HG02970 (cell line): ENCODE results near the gene TAS1R3.

Experiments used
- ATAC-seq: cut with Tn5 transposase; IDR thresholded peaks from one replicate; pipeline ENCODE4 v1.9.1; 2021; ENCODE audit warnings: mild to moderate bottlenecking, moderate library complexity, moderate number of reproducible peaks; ENCODE audit not compliant: unreplicated experiment, low FRiP score

The TAS1R3 gene

DNA sequence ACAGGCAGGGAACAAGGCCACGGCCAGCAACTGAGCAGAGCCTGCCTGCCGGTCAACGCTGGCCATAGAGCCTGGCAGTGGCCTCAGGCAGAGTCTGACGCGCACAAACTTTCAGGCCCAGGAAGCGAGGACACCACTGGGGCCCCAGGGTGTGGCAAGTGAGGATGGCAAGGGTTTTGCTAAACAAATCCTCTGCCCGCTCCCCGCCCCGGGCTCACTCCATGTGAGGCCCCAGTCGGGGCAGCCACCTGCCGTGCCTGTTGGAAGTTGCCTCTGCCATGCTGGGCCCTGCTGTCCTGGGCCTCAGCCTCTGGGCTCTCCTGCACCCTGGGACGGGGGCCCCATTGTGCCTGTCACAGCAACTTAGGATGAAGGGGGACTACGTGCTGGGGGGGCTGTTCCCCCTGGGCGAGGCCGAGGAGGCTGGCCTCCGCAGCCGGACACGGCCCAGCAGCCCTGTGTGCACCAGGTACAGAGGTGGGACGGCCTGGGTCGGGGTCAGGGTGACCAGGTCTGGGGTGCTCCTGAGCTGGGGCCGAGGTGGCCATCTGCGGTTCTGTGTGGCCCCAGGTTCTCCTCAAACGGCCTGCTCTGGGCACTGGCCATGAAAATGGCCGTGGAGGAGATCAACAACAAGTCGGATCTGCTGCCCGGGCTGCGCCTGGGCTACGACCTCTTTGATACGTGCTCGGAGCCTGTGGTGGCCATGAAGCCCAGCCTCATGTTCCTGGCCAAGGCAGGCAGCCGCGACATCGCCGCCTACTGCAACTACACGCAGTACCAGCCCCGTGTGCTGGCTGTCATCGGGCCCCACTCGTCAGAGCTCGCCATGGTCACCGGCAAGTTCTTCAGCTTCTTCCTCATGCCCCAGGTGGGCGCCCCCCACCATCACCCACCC is at the start of gene TAS1R3:
TSS of gene TAS1R3 (plus strand) at position 213 of the 898 bp plus-strand sequence. CDS start at position 279, 66 bp downstream.
- ATAC-seq = no peak

DNA sequence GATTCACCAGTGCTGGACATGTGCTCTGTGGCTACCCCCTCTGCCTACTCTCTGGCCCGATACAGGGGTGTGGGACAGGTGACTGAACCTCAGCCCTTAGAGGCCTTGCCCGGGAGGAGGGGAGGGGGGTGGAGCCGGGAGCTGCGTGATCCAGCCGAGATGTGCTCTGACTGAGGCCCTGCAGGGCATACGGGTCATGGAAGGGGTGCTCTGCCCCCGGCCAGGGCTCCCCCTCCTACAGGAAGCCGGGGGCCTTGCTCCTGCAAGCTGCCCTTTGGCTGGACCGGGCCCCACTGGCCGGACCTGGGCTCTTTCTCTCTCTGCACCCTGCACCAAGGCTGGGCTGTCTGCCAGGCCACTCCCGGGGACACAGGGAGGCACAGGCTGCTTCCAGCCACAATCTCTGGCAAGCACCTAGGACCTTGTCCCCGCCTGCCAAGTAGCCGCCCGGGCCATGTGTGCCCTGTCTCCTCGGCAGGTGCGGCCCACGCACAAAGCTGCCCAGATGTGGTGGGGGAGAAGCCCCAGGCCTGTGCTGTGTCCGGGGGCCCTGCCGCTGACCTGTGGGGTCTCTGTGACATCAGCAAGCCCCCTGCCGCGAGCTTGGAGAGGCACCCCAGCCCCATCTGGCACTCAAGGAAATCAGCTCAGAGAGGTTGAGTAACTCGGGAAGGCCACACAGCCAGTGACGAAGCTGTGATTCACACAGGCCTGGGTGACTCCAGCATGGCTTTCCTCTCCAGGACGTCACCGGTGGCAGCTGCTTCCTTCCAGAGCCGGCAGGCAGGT is 49.4 kb upstream of the TAS1R3 start:
- ATAC-seq = no peak

GRCh38 chr1:1282998-1283397 is 48.1 kb upstream of the TAS1R3 start:
- no peak for ATAC-seq

GRCh38 chr1:1283821-1284220 is 47.3 kb upstream of the TAS1R3 start:
- no peak for ATAC-seq

DNA sequence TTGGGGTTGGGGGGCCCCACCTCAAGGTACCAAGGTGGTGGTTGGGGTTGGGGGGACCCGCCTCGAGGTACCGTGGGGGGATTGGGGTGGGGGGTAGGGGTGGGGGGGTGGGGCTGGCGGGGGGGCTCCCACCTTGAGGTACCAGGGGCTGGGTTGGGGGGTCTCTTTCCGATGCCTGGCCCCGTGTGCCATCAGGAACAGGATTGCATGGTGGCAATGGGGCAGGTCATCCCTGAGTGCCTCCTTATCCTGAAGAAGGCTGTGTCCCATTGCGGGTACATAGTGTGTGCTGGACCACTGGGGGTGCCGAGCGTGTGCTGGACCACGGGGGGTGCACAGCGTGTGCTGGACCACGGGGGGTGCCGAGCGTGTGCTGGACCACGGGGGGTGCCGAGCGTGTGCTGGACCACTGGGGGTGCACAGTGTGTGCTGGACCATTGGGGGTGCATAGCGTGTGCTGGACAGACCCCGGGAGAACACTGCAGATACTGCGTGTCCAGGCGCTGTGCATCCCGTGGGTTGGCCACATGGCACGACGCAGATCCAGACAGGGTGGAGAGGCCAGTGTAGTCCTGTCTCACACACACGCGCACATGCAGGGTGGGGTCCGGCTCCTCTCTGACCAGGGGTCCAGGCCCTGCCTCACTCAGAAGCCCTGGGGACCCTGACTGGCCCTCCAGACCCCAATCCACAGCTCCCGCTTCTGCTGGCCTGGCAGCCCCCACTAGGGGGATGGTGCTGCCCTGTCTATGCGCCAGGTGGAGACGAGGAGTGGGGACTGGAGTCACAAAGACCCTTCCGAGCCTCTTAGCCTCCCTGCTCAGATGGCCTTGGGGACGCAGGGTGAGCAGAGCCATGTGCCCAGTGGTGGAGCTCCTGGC is 46.6 kb upstream of the TAS1R3 start:
- no peak for ATAC-seq

DNA sequence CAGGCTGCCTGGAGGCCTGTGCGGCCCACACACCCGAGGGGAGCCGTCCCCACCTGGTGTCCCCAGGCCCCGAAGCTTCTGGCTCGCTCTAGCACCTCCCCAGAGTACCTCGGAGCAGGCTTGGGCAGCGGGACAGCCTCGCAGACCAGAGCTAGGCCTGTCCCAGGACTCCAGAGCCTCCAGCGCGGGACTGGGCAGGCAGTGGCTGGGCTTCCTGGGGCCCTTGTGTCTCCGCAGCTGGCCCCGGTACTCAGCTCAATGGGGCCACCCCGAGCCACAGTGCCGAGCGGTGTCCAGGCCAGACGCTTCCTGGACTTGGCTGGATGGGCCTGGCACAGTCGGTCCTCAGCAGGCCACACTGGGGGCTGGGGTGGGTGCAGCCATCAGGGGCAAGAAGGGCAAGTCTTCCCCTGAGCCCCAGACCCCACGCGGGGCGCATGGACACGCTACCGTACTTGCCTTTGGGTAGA is 45.9 kb upstream of the TAS1R3 start:
- ATAC-seq = no peak

DNA sequence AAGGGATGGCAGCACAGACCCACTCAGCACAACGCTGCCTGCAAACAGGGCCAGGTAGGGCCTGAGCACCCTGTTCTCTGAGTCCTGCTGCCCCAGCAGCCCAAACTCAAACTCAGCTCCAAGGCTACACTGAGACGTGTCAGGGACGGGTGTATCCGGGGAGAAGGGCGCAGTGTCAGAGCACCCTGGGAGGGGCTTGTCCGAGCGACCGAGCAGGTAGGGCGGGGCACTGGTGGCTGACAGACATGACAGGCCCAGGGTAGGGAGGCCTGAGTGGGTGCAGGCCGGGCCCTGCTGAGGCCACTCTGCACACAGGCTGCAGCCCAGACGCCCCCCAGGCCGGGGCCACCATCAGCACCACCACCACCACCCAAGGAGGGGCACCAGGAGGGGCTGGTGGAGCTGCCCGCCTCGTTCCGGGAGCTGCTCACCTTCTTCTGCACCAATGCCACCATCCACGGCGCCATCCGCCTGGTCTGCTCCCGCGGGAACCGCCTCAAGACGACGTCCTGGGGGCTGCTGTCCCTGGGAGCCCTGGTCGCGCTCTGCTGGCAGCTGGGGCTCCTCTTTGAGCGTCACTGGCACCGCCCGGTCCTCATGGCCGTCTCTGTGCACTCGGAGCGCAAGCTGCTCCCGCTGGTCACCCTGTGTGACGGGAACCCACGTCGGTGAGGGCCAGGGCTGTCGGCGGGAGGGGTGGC is 45.3 kb upstream of the TAS1R3 start:
- ATAC-seq = no peak

DNA sequence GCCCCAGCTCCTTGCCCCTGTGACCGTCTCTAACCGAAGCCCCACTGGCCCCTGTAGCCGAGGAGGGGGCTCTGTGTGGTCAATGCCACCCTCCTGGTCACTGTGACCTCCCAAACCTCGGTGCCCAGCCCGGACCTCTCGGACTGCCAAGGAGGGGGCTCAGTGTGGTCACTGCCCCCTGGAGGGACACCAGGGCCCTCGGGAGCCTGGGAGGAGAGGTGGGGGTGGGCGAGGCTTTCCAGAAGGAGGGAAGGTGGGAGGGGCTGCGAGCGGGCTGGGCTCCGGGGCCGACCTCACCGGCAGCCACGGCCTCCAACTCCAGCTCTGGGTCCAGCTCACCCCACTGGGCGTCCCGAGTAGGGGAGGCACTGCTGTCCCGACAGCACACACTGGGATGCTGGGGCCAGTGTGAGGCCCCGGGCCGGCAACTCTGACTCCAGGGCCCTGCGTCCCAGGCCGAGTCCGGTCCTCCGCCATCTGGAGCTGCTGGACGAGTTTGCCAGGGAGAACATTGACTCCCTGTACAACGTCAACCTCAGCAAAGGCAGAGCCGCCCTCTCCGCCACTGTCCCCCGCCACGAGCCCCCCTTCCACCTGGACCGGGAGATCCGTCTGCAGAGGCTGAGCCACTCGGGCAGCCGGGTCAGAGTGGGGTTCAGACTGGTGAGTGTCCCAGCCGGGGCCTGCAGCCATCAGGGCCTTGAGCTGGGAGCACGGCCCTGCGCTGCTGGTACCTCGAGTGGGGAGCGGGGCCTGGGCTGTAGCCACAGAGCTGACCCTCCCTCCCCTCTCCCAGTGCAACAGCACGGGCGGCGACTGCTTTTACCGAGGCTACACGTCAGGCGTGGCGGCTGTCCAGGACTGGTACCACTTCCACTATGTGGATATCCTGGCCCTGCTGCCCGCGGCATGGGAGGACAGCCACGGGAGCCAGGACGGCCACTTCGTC is 44.5 kb upstream of the TAS1R3 start:
- no peak for ATAC-seq

DNA sequence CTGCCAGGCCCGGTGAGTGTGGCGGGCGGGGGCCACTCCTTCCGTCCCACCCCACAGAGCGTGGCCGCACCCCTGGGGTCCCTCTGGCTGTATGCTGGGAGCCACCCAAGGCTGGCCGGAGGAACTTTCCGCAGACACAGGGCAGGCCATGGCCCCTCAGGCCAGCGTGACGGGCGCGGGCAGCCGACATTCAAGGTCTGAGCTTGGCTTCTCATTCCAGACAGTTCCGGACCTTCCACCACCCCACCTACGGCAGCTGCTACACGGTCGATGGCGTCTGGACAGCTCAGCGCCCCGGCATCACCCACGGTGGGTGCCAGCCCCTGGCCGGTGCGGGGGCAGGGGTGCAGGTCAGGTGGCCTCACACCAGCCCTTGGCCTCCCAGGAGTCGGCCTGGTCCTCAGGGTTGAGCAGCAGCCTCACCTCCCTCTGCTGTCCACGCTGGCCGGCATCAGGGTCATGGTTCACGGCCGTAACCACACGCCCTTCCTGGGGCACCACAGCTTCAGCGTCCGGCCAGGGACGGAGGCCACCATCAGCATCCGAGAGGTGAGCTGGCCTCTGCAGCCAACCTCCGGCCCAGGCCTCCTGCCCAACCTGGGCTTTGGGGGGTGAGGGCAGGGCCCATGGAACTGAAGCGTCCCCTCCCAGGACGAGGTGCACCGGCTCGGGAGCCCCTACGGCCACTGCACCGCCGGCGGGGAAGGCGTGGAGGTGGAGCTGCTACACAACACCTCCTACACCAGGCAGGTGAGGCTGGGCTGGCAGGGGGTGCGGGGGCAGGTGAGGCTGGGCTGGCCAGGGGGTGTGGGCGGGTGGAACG is 43.6 kb upstream of the TAS1R3 start:
- ATAC-seq = no peak

DNA sequence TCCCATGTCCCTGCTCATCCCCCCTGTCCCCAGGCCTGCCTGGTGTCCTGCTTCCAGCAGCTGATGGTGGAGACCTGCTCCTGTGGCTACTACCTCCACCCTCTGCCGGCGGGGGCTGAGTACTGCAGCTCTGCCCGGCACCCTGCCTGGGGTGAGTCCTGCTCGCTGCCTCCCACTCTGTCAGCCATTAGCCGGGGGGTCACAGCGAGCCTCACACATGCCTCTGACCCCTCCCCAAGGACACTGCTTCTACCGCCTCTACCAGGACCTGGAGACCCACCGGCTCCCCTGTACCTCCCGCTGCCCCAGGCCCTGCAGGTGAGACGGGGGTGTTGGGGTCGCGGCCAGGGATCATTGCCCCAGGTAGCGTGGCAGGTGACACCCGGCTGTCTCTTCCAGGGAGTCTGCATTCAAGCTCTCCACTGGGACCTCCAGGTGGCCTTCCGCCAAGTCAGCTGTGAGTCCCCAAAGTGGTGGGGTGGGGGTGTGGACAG is 40.8 kb upstream of the TAS1R3 start:
- no peak for ATAC-seq

DNA sequence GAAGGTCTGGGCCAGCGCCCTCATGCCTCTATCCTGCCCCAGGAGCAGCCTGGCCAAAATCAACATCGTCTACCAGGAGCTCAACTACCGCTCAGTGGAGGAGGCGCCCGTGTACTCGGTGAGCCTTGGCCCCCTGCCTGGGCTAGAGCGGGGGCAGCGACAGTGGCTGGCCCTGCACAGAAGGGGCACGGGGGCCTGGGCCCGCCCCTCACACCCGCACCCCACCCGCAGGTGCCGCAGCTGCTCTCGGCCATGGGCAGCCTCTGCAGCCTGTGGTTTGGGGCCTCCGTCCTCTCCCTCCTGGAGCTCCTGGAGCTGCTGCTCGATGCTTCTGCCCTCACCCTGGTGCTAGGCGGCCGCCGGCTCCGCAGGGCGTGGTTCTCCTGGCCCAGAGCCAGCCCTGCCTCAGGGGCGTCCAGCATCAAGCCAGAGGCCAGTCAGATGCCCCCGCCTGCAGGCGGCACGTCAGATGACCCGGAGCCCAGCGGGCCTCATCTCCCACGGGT is 40.0 kb upstream of the TAS1R3 start:
- no peak for ATAC-seq

GRCh38 chr1:1291548-1292441 is 39.3 kb upstream of the TAS1R3 start:
- ATAC-seq = no peak

GRCh38 chr1:1292442-1292779 is 38.7 kb upstream of the TAS1R3 start:
- ATAC-seq = no peak

- no peak for ATAC-seq
Measured at GRCh38 chr1:1292851-1293250, 38.2 kb upstream of the TAS1R3 start.

- ATAC-seq = no peak
Measured at GRCh38 chr1:1293263-1294249, 37.5 kb upstream of the TAS1R3 start.
